ENCODE results near the gene SYMPK. TPM values are rescaled to one million over a fixed set of nuclear protein-coding genes. Genes with fewer than 3 reads are reported as not detected.

Gene SYMPK
- total RNA-seq, 4 donors from 2014 or later: 15.7 to 50.5 (median 28.8) TPM

- TF ChIP-seq CTCF (IDR thresholded peaks at IDR 0.05; ENCODE audit: low read depth): no peak
Measured at GRCh38 chr19:45901912-45902650, 39.1 kb upstream of the SYMPK start, which contains the start of gene MYPOP. Gene MYPOP, minus strand, starts transcription at chr19:45902613. Its CDS starts 840 bp downstream, at chr19:45901773.

GRCh38 chr19:45901432-45901911 is 38.5 kb upstream of the SYMPK start:
- no peak for TF ChIP-seq CTCF (IDR thresholded peaks at IDR 0.05; ENCODE audit: low read depth)

GRCh38 chr19:45900738-45901431 is 37.9 kb upstream of the SYMPK start:
- TF ChIP-seq CTCF (IDR thresholded peaks at IDR 0.05; ENCODE audit: low read depth): no peak

- no peak for TF ChIP-seq CTCF (IDR thresholded peaks at IDR 0.05; ENCODE audit: low read depth)
Measured at GRCh38 chr19:45899919-45900589, 37.1 kb upstream of the SYMPK start.

- TF ChIP-seq CTCF (IDR thresholded peaks at IDR 0.05; ENCODE audit: low read depth): no peak
Measured at GRCh38 chr19:45899253-45899652, 36.3 kb upstream of the SYMPK start.

- no peak for TF ChIP-seq CTCF (IDR thresholded peaks at IDR 0.05; ENCODE audit: low read depth)
Measured at GRCh38 chr19:45897261-45897812, 34.4 kb upstream of the SYMPK start.
